Natural killer cell (primary cell): ENCODE results near the gene FAM53B. TPM values are rescaled to one million over a fixed set of nuclear protein-coding genes. Genes with fewer than 3 reads are reported as not detected.

Source experiments
- ATAC-seq, 3 donors: fragments of 150-1000 bp in 2 of 3; fragments of 200-7000 bp in 1 of 3; cut with Tn5 transposase; 1 replicate in 1 of 3; 2 replicates in 2 of 3; pipeline ENCODE4 v1.10.0; 2021; ENCODE audit warnings: mild to moderate bottlenecking in 2 of 3, moderate library complexity in 2 of 3
- DNase-seq, 2 donors: peaks; one replicate each; pipeline versions ENCODE4 v3.0.0 to v3.0.0-alpha.2; 2013 to 2021; ENCODE audit warnings: mixed read lengths in 1 of 2
- H3K27ac ChIP-seq: one replicate; pipeline ENCODE4 v1.5.1; 2013; ENCODE audit warnings: mild to moderate bottlenecking, low read length
- H3K27me3 ChIP-seq: one replicate; pipeline ENCODE4 v1.6.1; 2013; ENCODE audit warnings: low read length; ENCODE audit not compliant: control insufficient read depth, insufficient read depth
- H3K36me3 ChIP-seq: one replicate; pipeline ENCODE4 v1.6.1; 2013; ENCODE audit warnings: low read length; ENCODE audit not compliant: control insufficient read depth, insufficient read depth
- H3K4me1 ChIP-seq: one replicate; pipeline ENCODE4 v1.6.1; 2013; ENCODE audit warnings: low read length; ENCODE audit not compliant: control insufficient read depth, insufficient read depth
- H3K4me3 ChIP-seq: one replicate; pipeline ENCODE4 v1.5.1; 2013; ENCODE audit warnings: low read length
- H3K9me3 ChIP-seq: one replicate; pipeline ENCODE4 v1.6.1; 2013; ENCODE audit warnings: low read length; ENCODE audit not compliant: control insufficient read depth, insufficient read depth
- H3K27ac Mint-ChIP-seq, 2 donors: one replicate each; pipeline ENCODE4 v1.8.0; 2022; ENCODE audit warnings: mild to moderate bottlenecking in 2 of 2, mixed read lengths in 2 of 2, moderate library complexity in 1 of 2
- H3K27me3 Mint-ChIP-seq, 2 donors: one replicate each; pipeline ENCODE4 v1.8.0; 2022; ENCODE audit warnings: low read depth in 2 of 2, mixed read lengths in 2 of 2
- H3K36me3 Mint-ChIP-seq: one replicate; pipeline ENCODE4 v1.8.0; 2022; ENCODE audit warnings: mixed read lengths
- H3K4me1 Mint-ChIP-seq, 2 donors: one replicate each; pipeline ENCODE4 v1.8.0; 2022; ENCODE audit warnings: mixed read lengths in 2 of 2
- H3K4me3 Mint-ChIP-seq: one replicate; pipeline ENCODE4 v1.8.0; 2022; ENCODE audit warnings: mild to moderate bottlenecking, moderate library complexity, mixed read lengths
- H3K9me3 Mint-ChIP-seq, 2 donors: one replicate each; pipeline ENCODE4 v1.8.0; 2022; ENCODE audit warnings: mixed read lengths in 2 of 2
- WGBS: methylation state at CpG from one replicate; pipeline ENCODE4 v1.1.7; 2013; ENCODE audit warnings: missing lambda C conversion rate; ENCODE audit not compliant: insufficient coverage; 5-methylcytosine and 5-hydroxymethylcytosine counted together
- intact Hi-C: fragments of 100-400 bp; cut with micrococcal nuclease; formaldehyde crosslinking; loops from one replicate; pipeline ENCODE4 v1.14.2; 2022
- total RNA-seq, 4 donors: library from RNA; stranded (reverse); fragments of 120-200 nt in 1 of 4; gene quantifications; one replicate each; pipeline versions ENCODE4 v1.2.3 to v1.2.4, GENCODE V29; 2013 to 2022
- TF ChIP-seq, protein P1 (sequence below): fragments of 200-600 bp; IDR thresholded peaks from one replicate; pipeline ENCODE4 v1.8.0; 2022; ENCODE audit warnings: antibody characterized with exemption

FAM53B gene
- total RNA-seq, 3 donors from 2014 or later (not counting 1 experiment from before 2014, with no cell fraction given), result 77.4 to 172 (median 121) TPM

DNA sequence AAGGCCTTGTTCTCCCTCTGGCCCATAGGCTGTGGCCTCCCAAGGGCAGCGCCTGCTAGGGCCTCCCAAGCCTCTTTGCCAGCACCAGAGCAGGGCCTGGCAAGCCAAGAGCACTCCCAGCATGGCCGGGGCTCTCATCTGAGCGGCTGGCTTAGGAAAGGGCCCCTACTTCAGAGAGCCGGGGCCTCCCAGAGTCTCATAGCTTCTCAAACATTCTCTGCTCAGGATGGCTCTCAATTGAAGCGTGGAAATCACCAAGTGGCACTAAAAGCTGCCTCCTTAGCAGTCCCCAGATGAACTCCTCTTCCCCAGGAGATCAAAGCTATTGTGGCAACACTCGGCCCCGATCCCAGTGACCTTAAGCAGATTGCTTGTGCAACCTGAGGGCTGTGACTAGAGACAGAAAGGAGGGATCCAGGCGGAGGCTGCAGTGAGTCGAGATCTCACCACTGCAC lies 69.4 kb downstream of the FAM53B start:
- intact Hi-C loops, result no loop called here
- Mint-ChIP-seq H3K27ac (peak overlapping the region; percentile 45 to 96), H3K36me3 (no peaks in the 10 kb centered on the region), H3K27me3 (no peaks in the 10 kb centered on the region), H3K9me3 (no peaks in the 10 kb centered on the region), H3K4me1 (peaks cover 85 to 98% of the 10 kb centered on the region in 2 donors), H3K4me3 (no peak overlapping the region)
- 97% methylated on average over 9 of the region's 9 CpGs for WGBS
- TF ChIP-seq, protein P1, sequence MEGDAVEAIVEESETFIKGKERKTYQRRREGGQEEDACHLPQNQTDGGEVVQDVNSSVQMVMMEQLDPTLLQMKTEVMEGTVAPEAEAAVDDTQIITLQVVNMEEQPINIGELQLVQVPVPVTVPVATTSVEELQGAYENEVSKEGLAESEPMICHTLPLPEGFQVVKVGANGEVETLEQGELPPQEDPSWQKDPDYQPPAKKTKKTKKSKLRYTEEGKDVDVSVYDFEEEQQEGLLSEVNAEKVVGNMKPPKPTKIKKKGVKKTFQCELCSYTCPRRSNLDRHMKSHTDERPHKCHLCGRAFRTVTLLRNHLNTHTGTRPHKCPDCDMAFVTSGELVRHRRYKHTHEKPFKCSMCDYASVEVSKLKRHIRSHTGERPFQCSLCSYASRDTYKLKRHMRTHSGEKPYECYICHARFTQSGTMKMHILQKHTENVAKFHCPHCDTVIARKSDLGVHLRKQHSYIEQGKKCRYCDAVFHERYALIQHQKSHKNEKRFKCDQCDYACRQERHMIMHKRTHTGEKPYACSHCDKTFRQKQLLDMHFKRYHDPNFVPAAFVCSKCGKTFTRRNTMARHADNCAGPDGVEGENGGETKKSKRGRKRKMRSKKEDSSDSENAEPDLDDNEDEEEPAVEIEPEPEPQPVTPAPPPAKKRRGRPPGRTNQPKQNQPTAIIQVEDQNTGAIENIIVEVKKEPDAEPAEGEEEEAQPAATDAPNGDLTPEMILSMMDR, result no peak
- Histone ChIP-seq H3K27ac (no peak overlapping the region), H3K27me3 (no peaks in the 10 kb centered on the region), H3K4me3 (no peak overlapping the region), H3K36me3 (peaks cover 18% of the 10 kb centered on the region), H3K9me3 (no peaks in the 10 kb centered on the region), H3K4me1 (peaks cover 100% of the 10 kb centered on the region)
- no peak for DNase-seq
- ATAC-seq, result no peak

DNA sequence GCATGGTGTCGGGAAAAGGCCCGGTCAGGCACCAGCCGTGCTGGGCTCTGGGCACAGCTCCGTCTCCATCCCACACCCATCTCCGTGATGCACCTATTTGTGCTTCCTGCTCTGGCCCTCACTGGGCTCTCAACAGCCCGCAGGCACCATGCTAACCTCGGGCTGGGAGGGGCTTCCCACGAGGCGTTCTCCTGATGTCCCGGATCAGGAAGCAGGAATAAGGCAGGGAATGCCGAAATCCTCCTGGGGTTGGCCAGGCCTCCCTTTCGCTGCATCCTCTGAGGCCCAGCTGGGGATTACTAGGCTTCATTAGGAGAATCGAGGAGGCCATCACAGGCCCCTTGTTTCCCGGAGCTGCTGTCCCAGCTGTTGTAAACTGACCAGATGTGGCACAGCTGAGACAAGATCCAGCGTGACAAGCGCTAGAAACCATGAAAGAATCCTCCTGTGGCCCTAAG lies 72.0 kb downstream of the FAM53B start:
- H3K27me3 Mint-ChIP-seq, result no peaks in the 10 kb centered on the region
- peak overlapping the region; percentile 51 to 96 for H3K27ac Mint-ChIP-seq
- no peaks in the 10 kb centered on the region for H3K36me3 Mint-ChIP-seq
- intact Hi-C loops, result no loop called here
- H3K4me3 ChIP-seq, result no peak overlapping the region
- H3K36me3 ChIP-seq, result peaks cover 17% of the 10 kb centered on the region
- ATAC-seq, result no peak
- 82% methylated on average over 16 of the region's 16 CpGs for WGBS
- no peaks in the 10 kb centered on the region for H3K9me3 ChIP-seq
- H3K9me3 Mint-ChIP-seq, result no peaks in the 10 kb centered on the region
- no peak overlapping the region for H3K4me3 Mint-ChIP-seq
- no peak for DNase-seq
- peaks cover 100% of the 10 kb centered on the region for H3K4me1 ChIP-seq
- TF ChIP-seq, protein P1, result no peak
- peak overlapping the region; percentile 4 for H3K27ac ChIP-seq
- no peaks in the 10 kb centered on the region for H3K27me3 ChIP-seq
- H3K4me1 Mint-ChIP-seq, result peaks cover 70 to 97% of the 10 kb centered on the region in 2 donors

DNA sequence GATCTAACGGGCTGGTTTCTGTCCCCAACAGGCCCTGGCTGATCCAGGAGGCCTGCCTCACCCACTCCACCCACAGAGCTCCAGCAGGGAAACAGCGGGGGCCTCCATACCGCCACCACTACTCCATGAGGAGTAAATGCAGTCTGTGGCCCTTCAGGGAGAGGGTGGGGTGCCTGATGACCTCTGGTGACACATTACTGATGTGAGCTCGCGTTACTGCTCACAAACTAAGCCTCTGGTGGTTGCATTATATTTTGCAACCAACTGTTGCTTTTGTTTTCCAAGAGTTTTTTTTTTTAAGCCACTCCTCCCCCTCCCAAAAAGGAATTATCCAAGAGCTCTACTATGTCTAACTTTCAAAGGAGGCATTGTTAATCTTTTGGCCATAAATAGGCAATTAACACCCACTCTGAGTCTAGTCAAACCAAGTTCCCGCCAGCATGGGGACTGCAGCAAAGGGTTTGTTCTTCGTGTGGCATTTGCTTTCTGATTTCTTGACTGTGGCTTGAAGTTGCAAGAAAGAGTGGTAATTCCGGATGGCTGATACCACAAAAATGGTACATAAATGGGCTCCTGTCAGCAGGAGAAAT lies 72.6 kb downstream of the FAM53B start:
- Mint-ChIP-seq H3K27ac (peak overlapping the region; percentile 77 to 96), H3K9me3 (no peaks in the 10 kb centered on the region), H3K4me3 (no peak overlapping the region), H3K36me3 (no peaks in the 10 kb centered on the region), H3K27me3 (no peaks in the 10 kb centered on the region), H3K4me1 (peaks cover 65 to 95% of the 10 kb centered on the region in 2 donors)
- peaks cover 99% of the 10 kb centered on the region for H3K4me1 ChIP-seq
- TF ChIP-seq, protein P1, result no peak
- ATAC-seq (peak in 2 of 3 donors; percentile 52 to 59), DNase-seq (peak in 1 of 2 donors; percentile 64)
- H3K27me3 ChIP-seq, result no peaks in the 10 kb centered on the region
- peak overlapping the region; percentile 77 for H3K27ac ChIP-seq
- 61% methylated on average over 8 of the region's 8 CpGs for WGBS
- peaks cover 18% of the 10 kb centered on the region for H3K36me3 ChIP-seq
- intact Hi-C loops, result no loop called here
- H3K4me3 ChIP-seq, result no peak overlapping the region
- H3K9me3 ChIP-seq, result no peaks in the 10 kb centered on the region
